PC-3 (cell line): ENCODE measurements around the gene MMP1. TPM values are rescaled to one million over a fixed set of nuclear protein-coding genes. Genes with fewer than 3 reads are reported as not detected.
A peak's percentile ranks its signal among the peaks of the same experiment; 100 is the strongest.

Experiments used
- ATAC-seq: fragments of 200-7000 bp; cut with Tn5 transposase; 2 replicates; pipeline ENCODE4 v1.9.1; 2020; ENCODE audit warnings: mild to moderate bottlenecking, moderate library complexity
- BruUV-seq: library from RNA; stranded (reverse); fragments of 400-500 nt; replicated peaks from 2 replicates; lab custom pipeline; 2021; lab: Mats Ljungman, UMichigan
- CTCF ChIA-PET: fragments of 300-600 bp; sonication (Branson Sonifier 250); formaldehyde crosslinking; loops from one replicate; lab custom pipeline; 2022; ENCODE audit warnings: antibody characterized with exemption; lab: Charles Lee
- POLR2A ChIA-PET: fragments of 300-600 bp; sonication (Branson Sonifier 250); formaldehyde crosslinking; loops from one replicate; lab custom pipeline; 2022; ENCODE audit warnings: antibody characterized with exemption; ENCODE audit not compliant: unreplicated experiment; lab: Charles Lee
- DNase-seq: peaks from one replicate; pipeline ENCODE4 v3.0.0-alpha.2; 2015
- H2AFZ ChIP-seq: fragments of 300-600 bp; sonication (generic); 2 replicates; pipeline ENCODE4 v1.6.0; 2016; ENCODE audit warnings: antibody characterized with exemption, low read length
- H3F3A ChIP-seq: fragments of 300-600 bp; sonication (generic); one replicate; pipeline ENCODE4 v1.6.0; 2017; ENCODE audit warnings: antibody characterized with exemption, low read length, control low read depth, mild to moderate bottlenecking; ENCODE audit not compliant: unreplicated experiment
- H3K27ac ChIP-seq: fragments of 300-600 bp; sonication (generic); 2 replicates; pipeline ENCODE4 v1.5.1; 2016; ENCODE audit warnings: mild to moderate bottlenecking, low read length
- H3K27me3 ChIP-seq: fragments of 300-600 bp; sonication (generic); 2 replicates; pipeline ENCODE4 v1.6.1; 2016; ENCODE audit warnings: low read length, mixed read lengths
- H3K36me3 ChIP-seq: fragments of 300-600 bp; sonication (generic); 2 replicates; pipeline ENCODE4 v1.6.1; 2016; ENCODE audit warnings: low read depth, mixed run types, low read length, mixed read lengths
- H3K4me1 ChIP-seq: fragments of 300-600 bp; sonication (generic); 2 replicates; pipeline ENCODE4 v1.5.1; 2016; ENCODE audit warnings: low read length; ENCODE audit not compliant: insufficient read depth
- H3K4me2 ChIP-seq: fragments of 300-600 bp; sonication (generic); 2 replicates; pipeline ENCODE4 v1.6.0; 2016; ENCODE audit warnings: low read length
- H3K4me3 ChIP-seq: fragments of 300-600 bp; sonication (generic); 2 replicates; pipeline ENCODE4 v1.5.1; 2016; ENCODE audit warnings: mild to moderate bottlenecking, low read length, mixed read lengths
- H3K79me2 ChIP-seq: fragments of 300-600 bp; sonication (generic); 2 replicates; pipeline ENCODE4 v1.6.1; 2017; ENCODE audit warnings: low read length, mixed read lengths
- H3K9ac ChIP-seq: fragments of 300-600 bp; sonication (generic); 2 replicates; pipeline ENCODE4 v1.6.0; 2016; ENCODE audit warnings: mild to moderate bottlenecking, low read length
- H3K9me2 ChIP-seq: fragments of 300-600 bp; sonication (generic); replicated peaks from 2 replicates; pipeline ENCODE4 v1.6.1; 2016; ENCODE audit warnings: mixed run types, low read length, mixed read lengths
- H3K9me3 ChIP-seq: fragments of 300-600 bp; sonication (generic); 2 replicates; pipeline ENCODE4 v1.6.1; 2016; ENCODE audit warnings: low read length, mixed read lengths
- H4K20me1 ChIP-seq: fragments of 300-600 bp; sonication (generic); 2 replicates; pipeline ENCODE4 v1.6.1; 2016; ENCODE audit warnings: low read length, mixed read lengths
- EZH2 ChIP-seq: fragments of 300-600 bp; sonication (generic); IDR thresholded peaks from one replicate; pipeline ENCODE4 v1.6.1; 2017; ENCODE audit warnings: antibody characterized with exemption, mild to moderate bottlenecking, low read length; ENCODE audit not compliant: unreplicated experiment
- EZH2phosphoT487 ChIP-seq: fragments of 300-600 bp; sonication (generic); IDR thresholded peaks from 2 replicates; pipeline ENCODE4 v1.6.1; 2018; ENCODE audit warnings: mild to moderate bottlenecking, antibody characterized with exemption, low read length, borderline replicate concordance
- intact Hi-C: fragments of 100-400 bp; cut with micrococcal nuclease; formaldehyde crosslinking; loops from 2 replicates; pipeline ENCODE4 v1.9.0; 2023
- total RNA-seq: library from RNA; depleted of rRNA; stranded (reverse); fragments of >200 nt; gene quantifications from 2 replicates; pipeline ENCODE4 v1.2.3, GENCODE V29; 2014
- TF ChIP-seq, protein P1 (sequence below): fragments of 300-600 bp; sonication (generic); conservative IDR thresholded peaks from 2 replicates; pipeline ENCODE4 v1.5.1; 2017; ENCODE audit warnings: antibody characterized with exemption, low read depth, mild to moderate bottlenecking, low read length

Gene MMP1
- total RNA-seq, 1 experiment from 2014 or later: 7.3 TPM

DNA sequence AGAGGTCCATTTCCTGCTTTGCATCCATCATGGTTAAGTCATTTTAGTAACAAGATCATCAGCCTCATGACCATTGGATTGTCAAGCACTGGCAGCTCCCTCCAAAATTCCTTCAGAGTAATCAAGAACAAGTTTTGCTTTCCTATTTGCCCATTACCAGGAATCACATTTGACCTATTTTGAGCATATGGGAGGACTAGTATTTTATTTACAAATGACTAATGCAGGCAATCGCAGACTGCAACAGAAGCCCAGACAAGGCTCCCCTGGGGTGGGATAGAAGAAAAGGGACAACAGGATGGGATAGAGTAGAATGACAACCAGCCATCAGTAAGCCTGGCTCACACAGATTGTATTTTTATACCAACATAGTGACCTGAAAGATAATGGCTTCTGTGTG, 26.6 kb downstream of the MMP1 start:
- DNase-seq (peak; percentile 67), ATAC-seq (peak; percentile 51; the same call in 1 of the 2 replicates)
- peak overlapping the region; percentile 32 for H3K4me2 ChIP-seq
- no peaks in the 10 kb centered on the region for H3F3A ChIP-seq
- intact Hi-C loops: no loop called here
- ChIA-PET CTCF (no interaction called here), POLR2A (no interaction called here)
- peaks cover 23% of the 10 kb centered on the region for H3K4me1 ChIP-seq
- H3K36me3 ChIP-seq: no peaks in the 10 kb centered on the region
- TF ChIP-seq, protein P1, sequence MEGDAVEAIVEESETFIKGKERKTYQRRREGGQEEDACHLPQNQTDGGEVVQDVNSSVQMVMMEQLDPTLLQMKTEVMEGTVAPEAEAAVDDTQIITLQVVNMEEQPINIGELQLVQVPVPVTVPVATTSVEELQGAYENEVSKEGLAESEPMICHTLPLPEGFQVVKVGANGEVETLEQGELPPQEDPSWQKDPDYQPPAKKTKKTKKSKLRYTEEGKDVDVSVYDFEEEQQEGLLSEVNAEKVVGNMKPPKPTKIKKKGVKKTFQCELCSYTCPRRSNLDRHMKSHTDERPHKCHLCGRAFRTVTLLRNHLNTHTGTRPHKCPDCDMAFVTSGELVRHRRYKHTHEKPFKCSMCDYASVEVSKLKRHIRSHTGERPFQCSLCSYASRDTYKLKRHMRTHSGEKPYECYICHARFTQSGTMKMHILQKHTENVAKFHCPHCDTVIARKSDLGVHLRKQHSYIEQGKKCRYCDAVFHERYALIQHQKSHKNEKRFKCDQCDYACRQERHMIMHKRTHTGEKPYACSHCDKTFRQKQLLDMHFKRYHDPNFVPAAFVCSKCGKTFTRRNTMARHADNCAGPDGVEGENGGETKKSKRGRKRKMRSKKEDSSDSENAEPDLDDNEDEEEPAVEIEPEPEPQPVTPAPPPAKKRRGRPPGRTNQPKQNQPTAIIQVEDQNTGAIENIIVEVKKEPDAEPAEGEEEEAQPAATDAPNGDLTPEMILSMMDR: no peak
- TF ChIP-seq EZH2phosphoT487 (no peak), EZH2 (no peak)
- H3K79me2 ChIP-seq: no peaks in the 10 kb centered on the region
- no peaks in the 10 kb centered on the region for H3K9me2 ChIP-seq
- H3K9ac ChIP-seq: no peak overlapping the region
- no peaks in the 10 kb centered on the region for H3K27me3 ChIP-seq
- BruUV-seq: no TSS peak
- H4K20me1 ChIP-seq: no peaks in the 10 kb centered on the region
- no peaks in the 10 kb centered on the region for H3K9me3 ChIP-seq
- H3K27ac ChIP-seq: no peak overlapping the region
- no peak overlapping the region for H3K4me3 ChIP-seq
- H2AFZ ChIP-seq: no peak overlapping the region

DNA sequence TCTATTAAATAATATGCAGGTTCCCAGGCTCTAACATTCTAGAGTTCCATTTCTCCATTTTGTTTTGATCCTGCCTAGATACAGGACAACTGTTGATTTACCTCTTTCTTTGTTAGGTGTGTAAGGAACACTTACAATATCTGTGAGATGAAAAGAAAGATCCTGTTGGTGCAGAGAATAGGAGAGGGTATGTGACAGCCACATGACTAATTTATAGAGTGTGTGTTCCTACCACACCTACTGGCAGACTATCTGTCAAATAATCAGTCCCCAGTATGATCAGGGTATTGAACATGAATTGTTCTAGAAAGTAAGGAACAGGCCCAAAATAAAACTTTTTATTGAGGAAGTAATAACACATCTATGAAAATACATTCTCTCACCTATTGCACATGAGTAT, 27.8 kb downstream of the MMP1 start:
- H3K79me2 ChIP-seq: no peaks in the 10 kb centered on the region
- ChIA-PET CTCF (no interaction called here), POLR2A (no interaction called here)
- intact Hi-C loops: no loop called here
- no peak overlapping the region for H2AFZ ChIP-seq
- H3K9me3 ChIP-seq: no peaks in the 10 kb centered on the region
- no peaks in the 10 kb centered on the region for H4K20me1 ChIP-seq
- no peaks in the 10 kb centered on the region for H3K27me3 ChIP-seq
- no peak overlapping the region for H3K9ac ChIP-seq
- TF ChIP-seq EZH2phosphoT487 (no peak), EZH2 (no peak)
- BruUV-seq: no TSS peak
- ATAC-seq (peak; percentile 88), DNase-seq (peak; percentile 37)
- H3K4me2 ChIP-seq: peak overlapping the region; percentile 9; the same call in 1 of the 2 replicates
- H3K27ac ChIP-seq: no peak overlapping the region
- H3K4me1 ChIP-seq: peaks cover 23% of the 10 kb centered on the region
- H3K4me3 ChIP-seq: no peak overlapping the region
- no peaks in the 10 kb centered on the region for H3K9me2 ChIP-seq
- H3F3A ChIP-seq: no peaks in the 10 kb centered on the region
- no peaks in the 10 kb centered on the region for H3K36me3 ChIP-seq

DNA sequence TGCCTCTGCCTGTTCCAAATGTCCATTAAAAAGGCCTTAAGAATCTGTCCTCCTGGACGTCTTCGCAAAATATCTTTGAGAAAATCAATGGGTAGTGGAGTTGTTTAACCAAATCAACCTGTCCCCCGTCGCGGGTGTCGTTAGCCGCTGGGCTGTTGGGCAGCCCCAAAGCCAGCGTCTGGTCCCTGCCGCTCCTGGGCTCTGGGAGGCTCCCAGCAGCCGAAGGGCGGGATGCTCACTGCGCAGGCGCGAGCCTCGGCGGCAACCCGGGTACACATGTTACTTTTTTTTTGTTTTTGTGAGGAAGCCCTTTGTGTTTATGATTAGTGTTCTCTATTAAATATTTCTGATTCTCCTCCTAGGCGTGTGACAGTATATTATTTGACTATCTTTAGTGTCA, 30.2 kb downstream of the MMP1 start:
- Histone ChIP-seq H3K4me3 (no peak overlapping the region), H2AFZ (no peak overlapping the region), H3K36me3 (no peaks in the 10 kb centered on the region), H3K9me2 (no peaks in the 10 kb centered on the region), H3K9me3 (no peaks in the 10 kb centered on the region), H4K20me1 (no peaks in the 10 kb centered on the region), H3K27ac (no peak overlapping the region), H3K9ac (no peak overlapping the region), H3K4me2 (no peak overlapping the region), H3K4me1 (peaks cover 37% of the 10 kb centered on the region), H3K79me2 (no peaks in the 10 kb centered on the region), H3K27me3 (no peaks in the 10 kb centered on the region), H3F3A (no peaks in the 10 kb centered on the region)
- intact Hi-C loops: no loop called here
- ChIA-PET POLR2A (no interaction called here), CTCF (no interaction called here)
- ATAC-seq (no peak), DNase-seq (no peak)
- BruUV-seq: no TSS peak
- no peak for TF ChIP-seq EZH2
- TF ChIP-seq, protein P1: no peak
- TF ChIP-seq EZH2phosphoT487: no peak
